Caco-2 (cell line): ENCODE measurements around the gene SHMT1. TPM values are rescaled to one million over a fixed set of nuclear protein-coding genes. Genes with fewer than 3 reads are reported as not detected.
A peak's percentile ranks its signal among the peaks of the same experiment; 100 is the strongest.
"Not testable (repeated sequence)": the region's sequence is repeated elsewhere in the genome, so short reads cannot be mapped to it uniquely, and the experiment has no call there.

Experiments used
- BruUV-seq: library from RNA; stranded (reverse); fragments of 400-500 nt; replicated peaks from 2 replicates; lab custom pipeline; 2021; lab: Mats Ljungman, UMichigan
- CTCF ChIA-PET: fragments of 300-600 bp; sonication (Branson Sonifier 250); formaldehyde crosslinking; loops from one replicate; lab custom pipeline; 2022; ENCODE audit warnings: antibody characterized with exemption; lab: Charles Lee
- POLR2A ChIA-PET: fragments of 300-600 bp; sonication (Branson Sonifier 250); formaldehyde crosslinking; loops from one replicate; lab custom pipeline; 2022; ENCODE audit warnings: antibody characterized with exemption; lab: Charles Lee
- DNase-seq, 2 experiments: peaks; one replicate each; pipeline versions ENCODE4 v3.0.0 to v3.0.0-alpha.2; 2020 to 2022
- H3K27me3 ChIP-seq: replicated peaks from 2 replicates; pipeline ENCODE4 v1.6.0; 2011; ENCODE audit warnings: low read length; ENCODE audit not compliant: control insufficient read depth, insufficient read depth
- H3K36me3 ChIP-seq: 2 replicates; pipeline ENCODE4 v1.5.1; 2011; ENCODE audit warnings: low read length; ENCODE audit not compliant: control insufficient read depth, insufficient read depth
- H3K4me1 ChIP-seq: fragments of 250-450 bp; sonication (Bioruptor Pico); 2 replicates; pipeline ENCODE4 v1.5.1; 2020; ENCODE audit warnings: mild to moderate bottlenecking
- H3K4me3 ChIP-seq: 2 replicates; pipeline ENCODE4 v1.5.1; 2011; ENCODE audit warnings: low read depth, mild to moderate bottlenecking, control low read depth, low read length
- H3K9me3 ChIP-seq: fragments of 250-450 bp; sonication (Bioruptor Pico); 2 replicates; pipeline ENCODE4 v1.5.1; 2020; ENCODE audit warnings: mild to moderate bottlenecking, moderate library complexity
- H3K27ac Mint-ChIP-seq: one replicate; pipeline ENCODE4 v1.8.0; 2022; ENCODE audit warnings: mixed read lengths; ENCODE audit not compliant: unreplicated experiment
- H3K27me3 Mint-ChIP-seq: one replicate; pipeline ENCODE4 v1.8.0; 2022; ENCODE audit warnings: mixed read lengths; ENCODE audit not compliant: insufficient read depth, unreplicated experiment
- H3K36me3 Mint-ChIP-seq: one replicate; pipeline ENCODE4 v1.8.0; 2022; ENCODE audit warnings: mild to moderate bottlenecking, mixed read lengths; ENCODE audit not compliant: insufficient read depth, unreplicated experiment
- H3K4me1 Mint-ChIP-seq: one replicate; pipeline ENCODE4 v1.8.0; 2022; ENCODE audit warnings: low read depth, mixed read lengths; ENCODE audit not compliant: unreplicated experiment
- H3K4me3 Mint-ChIP-seq: one replicate; pipeline ENCODE4 v1.8.0; 2022; ENCODE audit warnings: mild to moderate bottlenecking, moderate library complexity, mixed read lengths; ENCODE audit not compliant: unreplicated experiment
- H3K9me3 Mint-ChIP-seq: one replicate; pipeline ENCODE4 v1.8.0; 2022; ENCODE audit warnings: mixed read lengths; ENCODE audit not compliant: unreplicated experiment
- CTCF ChIP-seq, 2 experiments: fragments of 200-600 bp in 1 of 2; IDR thresholded peaks; 1 replicate in 1 of 2; 2 replicates in 1 of 2; pipeline versions ENCODE4 v1.5.1 to v1.8.0; 2011 to 2022; ENCODE audit warnings: antibody characterized with exemption in 1 of 2, control low read depth in 1 of 2, inconsistent platforms in 1 of 2, low read depth in 1 of 2, low read length in 1 of 2, mild to moderate bottlenecking in 1 of 2, moderate library complexity in 1 of 2; ENCODE audit not compliant: insufficient read depth in 1 of 2, severe bottlenecking in 1 of 2, unreplicated experiment in 1 of 2
- intact Hi-C: fragments of 100-400 bp; cut with micrococcal nuclease; formaldehyde crosslinking; loops from one replicate; pipeline ENCODE4 v1.10.0; 2022; ENCODE audit not compliant: unreplicated experiment
- total RNA-seq: library from RNA; stranded (reverse); gene quantifications from 2 replicates; pipeline ENCODE4 v1.2.3, GENCODE V29; 2022

The SHMT1 gene
- total RNA-seq, 1 experiment from 2014 or later, result 72.4 TPM

GRCh38 chr17:18344021-18344420, 19.3 kb downstream of the SHMT1 start:
- TF ChIP-seq CTCF (IDR thresholded peaks at IDR 0.05; ENCODE audit: insufficient read depth in 1 of 2, low read depth in 1 of 2, low read length in 1 of 2, severe bottlenecking in 1 of 2, unreplicated experiment in 1 of 2), result no peak
- H3K4me1 ChIP-seq, result no peaks in the 10 kb centered on the region
- POLR2A ChIA-PET, result no interaction called here
- H3K4me3 ChIP-seq, result no peak overlapping the region
- no peak overlapping the region for H3K4me3 Mint-ChIP-seq
- H3K27ac Mint-ChIP-seq, result no peak overlapping the region
- no peaks in the 10 kb centered on the region for H3K27me3 Mint-ChIP-seq
- H3K36me3 Mint-ChIP-seq, result peaks cover 89% of the 10 kb centered on the region
- intact Hi-C loops, result no loop called here
- CTCF ChIA-PET, result no interaction called here
- no peaks in the 10 kb centered on the region for H3K9me3 ChIP-seq
- peaks cover 13% of the 10 kb centered on the region for H3K36me3 ChIP-seq
- no peaks in the 10 kb centered on the region for H3K9me3 Mint-ChIP-seq
- no peak for DNase-seq
- H3K4me1 Mint-ChIP-seq, result no peaks in the 10 kb centered on the region
- TSS peak; percentile 25 for BruUV-seq
- no peaks in the 10 kb centered on the region for H3K27me3 ChIP-seq

GRCh38 chr17:18339933-18340332, 23.4 kb downstream of the SHMT1 start:
- no peaks in the 10 kb centered on the region for H3K4me1 ChIP-seq
- H3K9me3 ChIP-seq, result no peaks in the 10 kb centered on the region
- H3K4me1 Mint-ChIP-seq, result no peaks in the 10 kb centered on the region
- H3K4me3 ChIP-seq, result no peak overlapping the region
- H3K4me3 Mint-ChIP-seq, result no peak overlapping the region
- no peaks in the 10 kb centered on the region for H3K9me3 Mint-ChIP-seq
- H3K27me3 ChIP-seq, result no peaks in the 10 kb centered on the region
- H3K27me3 Mint-ChIP-seq, result no peaks in the 10 kb centered on the region
- TF ChIP-seq CTCF (IDR thresholded peaks at IDR 0.05; ENCODE audit: insufficient read depth in 1 of 2, low read depth in 1 of 2, low read length in 1 of 2, severe bottlenecking in 1 of 2, unreplicated experiment in 1 of 2), result no peak
- H3K36me3 ChIP-seq, result peaks cover 9% of the 10 kb centered on the region
- peaks cover 92% of the 10 kb centered on the region for H3K36me3 Mint-ChIP-seq
- no TSS peak for BruUV-seq
- intact Hi-C loops, result no loop called here
- no peak for DNase-seq
- CTCF ChIA-PET, result interaction anchor here (0.7 kb wide), 1 partner anchor 8 kb away, joined by 4 read pairs; no protein-coding TSS in a partner anchor
- H3K27ac Mint-ChIP-seq, result no peak overlapping the region
- POLR2A ChIA-PET, result no interaction called here

GRCh38 chr17:18338158-18338557, 25.2 kb downstream of the SHMT1 start:
- H3K9me3 ChIP-seq, CTCF ChIA-PET, H3K27me3 ChIP-seq, BruUV-seq, H3K4me1 Mint-ChIP-seq, H3K27me3 Mint-ChIP-seq, DNase-seq, H3K36me3 ChIP-seq, H3K4me1 ChIP-seq, H3K27ac Mint-ChIP-seq, intact Hi-C loops, H3K4me3 ChIP-seq, H3K4me3 Mint-ChIP-seq, POLR2A ChIA-PET, H3K9me3 Mint-ChIP-seq: not testable (repeated sequence)
- peaks cover 89% of the 10 kb centered on the region for H3K36me3 Mint-ChIP-seq
